ENCODE data around the gene LPCAT1. TPM values are rescaled to one million over a fixed set of nuclear protein-coding genes. Genes with fewer than 3 reads are reported as not detected.

The LPCAT1 gene
- total and polyA plus RNA-seq, 10 of the 15 experiments (the other 5 are each of a cell fraction or from before 2014, with no cell fraction given) = 2.3 to 109 (median 72.7) TPM

DNA sequence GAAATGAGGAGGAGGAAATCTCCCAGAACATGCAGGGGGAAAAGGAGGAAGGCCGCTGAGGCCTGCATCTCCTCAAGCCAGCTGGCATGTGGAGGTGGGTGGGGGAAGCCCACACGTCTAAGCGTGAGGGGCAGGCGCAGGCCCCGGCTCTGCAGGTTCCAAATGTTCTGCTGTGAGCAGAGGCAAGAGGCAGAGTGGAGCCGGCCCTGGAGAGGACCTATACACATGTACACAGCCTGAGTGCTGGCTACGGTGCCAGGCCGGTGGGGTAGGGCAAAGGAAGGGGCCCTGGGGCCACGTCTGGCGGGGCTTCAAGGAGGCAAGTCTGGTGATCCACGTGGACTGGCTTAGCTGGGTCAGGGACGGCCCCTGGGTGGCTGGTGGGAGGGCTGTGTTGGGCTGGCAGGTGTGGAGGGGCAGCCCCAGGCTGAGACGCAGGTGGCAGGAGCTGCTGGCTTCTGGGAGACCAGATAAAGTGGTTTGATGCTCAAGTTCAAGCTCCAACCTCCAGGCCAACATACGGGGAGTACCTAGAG is 26.4 kb downstream of the LPCAT1 start (continued):
- TF ChIP-seq, protein P1, sequence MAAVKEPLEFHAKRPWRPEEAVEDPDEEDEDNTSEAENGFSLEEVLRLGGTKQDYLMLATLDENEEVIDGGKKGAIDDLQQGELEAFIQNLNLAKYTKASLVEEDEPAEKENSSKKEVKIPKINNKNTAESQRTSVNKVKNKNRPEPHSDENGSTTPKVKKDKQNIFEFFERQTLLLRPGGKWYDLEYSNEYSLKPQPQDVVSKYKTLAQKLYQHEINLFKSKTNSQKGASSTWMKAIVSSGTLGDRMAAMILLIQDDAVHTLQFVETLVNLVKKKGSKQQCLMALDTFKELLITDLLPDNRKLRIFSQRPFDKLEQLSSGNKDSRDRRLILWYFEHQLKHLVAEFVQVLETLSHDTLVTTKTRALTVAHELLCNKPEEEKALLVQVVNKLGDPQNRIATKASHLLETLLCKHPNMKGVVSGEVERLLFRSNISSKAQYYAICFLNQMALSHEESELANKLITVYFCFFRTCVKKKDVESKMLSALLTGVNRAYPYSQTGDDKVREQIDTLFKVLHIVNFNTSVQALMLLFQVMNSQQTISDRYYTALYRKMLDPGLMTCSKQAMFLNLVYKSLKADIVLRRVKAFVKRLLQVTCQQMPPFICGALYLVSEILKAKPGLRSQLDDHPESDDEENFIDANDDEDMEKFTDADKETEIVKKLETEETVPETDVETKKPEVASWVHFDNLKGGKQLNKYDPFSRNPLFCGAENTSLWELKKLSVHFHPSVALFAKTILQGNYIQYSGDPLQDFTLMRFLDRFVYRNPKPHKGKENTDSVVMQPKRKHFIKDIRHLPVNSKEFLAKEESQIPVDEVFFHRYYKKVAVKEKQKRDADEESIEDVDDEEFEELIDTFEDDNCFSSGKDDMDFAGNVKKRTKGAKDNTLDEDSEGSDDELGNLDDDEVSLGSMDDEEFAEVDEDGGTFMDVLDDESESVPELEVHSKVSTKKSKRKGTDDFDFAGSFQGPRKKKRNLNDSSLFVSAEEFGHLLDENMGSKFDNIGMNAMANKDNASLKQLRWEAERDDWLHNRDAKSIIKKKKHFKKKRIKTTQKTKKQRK (IDR thresholded peaks at IDR 0.05; ENCODE audit: low read depth, low read length) = no peak
- TF ChIP-seq, protein P2, sequence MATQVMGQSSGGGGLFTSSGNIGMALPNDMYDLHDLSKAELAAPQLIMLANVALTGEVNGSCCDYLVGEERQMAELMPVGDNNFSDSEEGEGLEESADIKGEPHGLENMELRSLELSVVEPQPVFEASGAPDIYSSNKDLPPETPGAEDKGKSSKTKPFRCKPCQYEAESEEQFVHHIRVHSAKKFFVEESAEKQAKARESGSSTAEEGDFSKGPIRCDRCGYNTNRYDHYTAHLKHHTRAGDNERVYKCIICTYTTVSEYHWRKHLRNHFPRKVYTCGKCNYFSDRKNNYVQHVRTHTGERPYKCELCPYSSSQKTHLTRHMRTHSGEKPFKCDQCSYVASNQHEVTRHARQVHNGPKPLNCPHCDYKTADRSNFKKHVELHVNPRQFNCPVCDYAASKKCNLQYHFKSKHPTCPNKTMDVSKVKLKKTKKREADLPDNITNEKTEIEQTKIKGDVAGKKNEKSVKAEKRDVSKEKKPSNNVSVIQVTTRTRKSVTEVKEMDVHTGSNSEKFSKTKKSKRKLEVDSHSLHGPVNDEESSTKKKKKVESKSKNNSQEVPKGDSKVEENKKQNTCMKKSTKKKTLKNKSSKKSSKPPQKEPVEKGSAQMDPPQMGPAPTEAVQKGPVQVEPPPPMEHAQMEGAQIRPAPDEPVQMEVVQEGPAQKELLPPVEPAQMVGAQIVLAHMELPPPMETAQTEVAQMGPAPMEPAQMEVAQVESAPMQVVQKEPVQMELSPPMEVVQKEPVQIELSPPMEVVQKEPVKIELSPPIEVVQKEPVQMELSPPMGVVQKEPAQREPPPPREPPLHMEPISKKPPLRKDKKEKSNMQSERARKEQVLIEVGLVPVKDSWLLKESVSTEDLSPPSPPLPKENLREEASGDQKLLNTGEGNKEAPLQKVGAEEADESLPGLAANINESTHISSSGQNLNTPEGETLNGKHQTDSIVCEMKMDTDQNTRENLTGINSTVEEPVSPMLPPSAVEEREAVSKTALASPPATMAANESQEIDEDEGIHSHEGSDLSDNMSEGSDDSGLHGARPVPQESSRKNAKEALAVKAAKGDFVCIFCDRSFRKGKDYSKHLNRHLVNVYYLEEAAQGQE (IDR thresholded peaks at IDR 0.05; ENCODE audit: low read depth, low read length) = no peak
- no peak for TF ChIP-seq HDAC2 (IDR thresholded peaks at IDR 0.05)
- TF ChIP-seq SREBF1 (IDR thresholded peaks at IDR 0.05; ENCODE audit: low read length) = no peak
- TF ChIP-seq MXI1 (IDR thresholded peaks at IDR 0.05; ENCODE audit: low read depth, low read length) = peak; percentile 46; the same call in 1 of the 2 replicates
- peak; percentile 19; the same call in 1 of the 2 replicates for TF ChIP-seq BCL11A (IDR thresholded peaks at IDR 0.05; ENCODE audit: low read depth, low read length)
- peak; percentile 62 for TF ChIP-seq GATAD2B (conservative IDR thresholded peaks at IDR 0.05; ENCODE audit: low read depth)
- TF ChIP-seq NR2C2 (IDR thresholded peaks at IDR 0.05; ENCODE audit: borderline replicate concordance, control insufficient read depth, insufficient read length, low read depth) = no peak
- TF ChIP-seq, protein P3, sequence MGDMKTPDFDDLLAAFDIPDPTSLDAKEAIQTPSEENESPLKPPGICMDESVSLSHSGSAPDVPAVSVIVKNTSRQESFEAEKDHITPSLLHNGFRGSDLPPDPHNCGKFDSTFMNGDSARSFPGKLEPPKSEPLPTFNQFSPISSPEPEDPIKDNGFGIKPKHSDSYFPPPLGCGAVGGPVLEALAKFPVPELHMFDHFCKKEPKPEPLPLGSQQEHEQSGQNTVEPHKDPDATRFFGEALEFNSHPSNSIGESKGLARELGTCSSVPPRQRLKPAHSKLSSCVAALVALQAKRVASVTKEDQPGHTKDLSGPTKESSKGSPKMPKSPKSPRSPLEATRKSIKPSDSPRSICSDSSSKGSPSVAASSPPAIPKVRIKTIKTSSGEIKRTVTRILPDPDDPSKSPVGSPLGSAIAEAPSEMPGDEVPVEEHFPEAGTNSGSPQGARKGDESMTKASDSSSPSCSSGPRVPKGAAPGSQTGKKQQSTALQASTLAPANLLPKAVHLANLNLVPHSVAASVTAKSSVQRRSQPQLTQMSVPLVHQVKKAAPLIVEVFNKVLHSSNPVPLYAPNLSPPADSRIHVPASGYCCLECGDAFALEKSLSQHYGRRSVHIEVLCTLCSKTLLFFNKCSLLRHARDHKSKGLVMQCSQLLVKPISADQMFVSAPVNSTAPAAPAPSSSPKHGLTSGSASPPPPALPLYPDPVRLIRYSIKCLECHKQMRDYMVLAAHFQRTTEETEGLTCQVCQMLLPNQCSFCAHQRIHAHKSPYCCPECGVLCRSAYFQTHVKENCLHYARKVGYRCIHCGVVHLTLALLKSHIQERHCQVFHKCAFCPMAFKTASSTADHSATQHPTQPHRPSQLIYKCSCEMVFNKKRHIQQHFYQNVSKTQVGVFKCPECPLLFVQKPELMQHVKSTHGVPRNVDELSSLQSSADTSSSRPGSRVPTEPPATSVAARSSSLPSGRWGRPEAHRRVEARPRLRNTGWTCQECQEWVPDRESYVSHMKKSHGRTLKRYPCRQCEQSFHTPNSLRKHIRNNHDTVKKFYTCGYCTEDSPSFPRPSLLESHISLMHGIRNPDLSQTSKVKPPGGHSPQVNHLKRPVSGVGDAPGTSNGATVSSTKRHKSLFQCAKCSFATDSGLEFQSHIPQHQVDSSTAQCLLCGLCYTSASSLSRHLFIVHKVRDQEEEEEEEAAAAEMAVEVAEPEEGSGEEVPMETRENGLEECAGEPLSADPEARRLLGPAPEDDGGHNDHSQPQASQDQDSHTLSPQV (IDR thresholded peaks at IDR 0.05) = 0 out of 2 replicates have a peak, but pooled peaks have one; percentile 5
- TF ChIP-seq, protein P4, sequence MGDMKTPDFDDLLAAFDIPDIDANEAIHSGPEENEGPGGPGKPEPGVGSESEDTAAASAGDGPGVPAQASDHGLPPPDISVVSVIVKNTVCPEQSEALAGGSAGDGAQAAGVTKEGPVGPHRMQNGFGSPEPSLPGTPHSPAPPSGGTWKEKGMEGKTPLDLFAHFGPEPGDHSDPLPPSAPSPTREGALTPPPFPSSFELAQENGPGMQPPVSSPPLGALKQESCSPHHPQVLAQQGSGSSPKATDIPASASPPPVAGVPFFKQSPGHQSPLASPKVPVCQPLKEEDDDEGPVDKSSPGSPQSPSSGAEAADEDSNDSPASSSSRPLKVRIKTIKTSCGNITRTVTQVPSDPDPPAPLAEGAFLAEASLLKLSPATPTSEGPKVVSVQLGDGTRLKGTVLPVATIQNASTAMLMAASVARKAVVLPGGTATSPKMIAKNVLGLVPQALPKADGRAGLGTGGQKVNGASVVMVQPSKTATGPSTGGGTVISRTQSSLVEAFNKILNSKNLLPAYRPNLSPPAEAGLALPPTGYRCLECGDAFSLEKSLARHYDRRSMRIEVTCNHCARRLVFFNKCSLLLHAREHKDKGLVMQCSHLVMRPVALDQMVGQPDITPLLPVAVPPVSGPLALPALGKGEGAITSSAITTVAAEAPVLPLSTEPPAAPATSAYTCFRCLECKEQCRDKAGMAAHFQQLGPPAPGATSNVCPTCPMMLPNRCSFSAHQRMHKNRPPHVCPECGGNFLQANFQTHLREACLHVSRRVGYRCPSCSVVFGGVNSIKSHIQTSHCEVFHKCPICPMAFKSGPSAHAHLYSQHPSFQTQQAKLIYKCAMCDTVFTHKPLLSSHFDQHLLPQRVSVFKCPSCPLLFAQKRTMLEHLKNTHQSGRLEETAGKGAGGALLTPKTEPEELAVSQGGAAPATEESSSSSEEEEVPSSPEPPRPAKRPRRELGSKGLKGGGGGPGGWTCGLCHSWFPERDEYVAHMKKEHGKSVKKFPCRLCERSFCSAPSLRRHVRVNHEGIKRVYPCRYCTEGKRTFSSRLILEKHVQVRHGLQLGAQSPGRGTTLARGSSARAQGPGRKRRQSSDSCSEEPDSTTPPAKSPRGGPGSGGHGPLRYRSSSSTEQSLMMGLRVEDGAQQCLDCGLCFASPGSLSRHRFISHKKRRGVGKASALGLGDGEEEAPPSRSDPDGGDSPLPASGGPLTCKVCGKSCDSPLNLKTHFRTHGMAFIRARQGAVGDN (IDR thresholded peaks at IDR 0.05) = peak; percentile 97
- TF ChIP-seq NFXL1 (IDR thresholded peaks at IDR 0.05; ENCODE audit: borderline replicate concordance) = no peak
- no peak for TF ChIP-seq SUZ12 (IDR thresholded peaks at IDR 0.05; ENCODE audit: unreplicated experiment)
- TF ChIP-seq RBBP5 (conservative IDR thresholded peaks at IDR 0.05) = no peak
- TF ChIP-seq HDGF (IDR thresholded peaks at IDR 0.05) = peak; percentile 91; the same call in 1 of the 2 replicates
- TF ChIP-seq SMARCA5 (IDR thresholded peaks at IDR 0.05) = no peak
- TF ChIP-seq ATF7 (IDR thresholded peaks at IDR 0.05; ENCODE audit: low read depth) = no peak
